ENCODE measurements around the gene CEP135. TPM values are rescaled to one million over a fixed set of nuclear protein-coding genes. Genes with fewer than 3 reads are reported as not detected.

Gene CEP135
- total RNA-seq, 1 donor from 2014 or later = 8.2 TPM

- no peak overlapping the region for H3K9ac ChIP-seq (ENCODE audit: low read length)
Observed at GRCh38 chr4:56051029-56051709, 102.4 kb downstream of the CEP135 start.

DNA sequence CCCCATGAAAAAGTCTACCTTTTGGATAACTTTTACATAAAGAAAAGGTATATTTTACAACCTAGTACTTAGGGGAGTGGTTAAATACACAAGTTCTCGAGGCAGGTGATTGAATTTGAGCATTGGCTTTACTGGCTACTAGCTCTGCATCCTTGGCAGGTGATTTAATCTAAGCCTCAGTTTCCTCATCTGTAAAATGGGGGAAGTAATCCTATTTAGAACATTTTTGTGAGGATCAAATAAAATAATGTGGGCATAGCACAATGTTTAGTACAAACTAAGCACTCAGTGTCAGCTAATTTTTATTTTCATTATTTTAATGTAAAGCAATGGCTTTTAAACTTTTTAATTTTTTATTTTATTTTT, 102.9 kb downstream of the CEP135 start:
- FAIRE-seq = no peak
- no peaks in the 10 kb centered on the region for H3K9me3 Mint-ChIP-seq (ENCODE audit: unreplicated experiment)
- H3K4me1 Mint-ChIP-seq (ENCODE audit: low read depth, unreplicated experiment) = peaks cover 10% of the 10 kb centered on the region

More at GRCh38 chr4:56051029-56051709, 102.4 kb downstream of the CEP135 start:
- H3K9me3 Mint-ChIP-seq (ENCODE audit: unreplicated experiment) = no peaks in the 10 kb centered on the region
- Histone ChIP-seq H3K9me3 (ENCODE audit: insufficient read depth, low read depth, low read length) (no peaks in the 10 kb centered on the region), H3K4me3 (ENCODE audit: insufficient read depth, low read depth, low read length) (no peak overlapping the region), H3K36me3 (ENCODE audit: insufficient read depth, low read length) (no peaks in the 10 kb centered on the region), H3K27me3 (ENCODE audit: insufficient read depth, low read length) (no peaks in the 10 kb centered on the region), H3K79me2 (ENCODE audit: insufficient read depth, low read length) (peaks cover 4% of the 10 kb centered on the region), H3K4me1 (ENCODE audit: insufficient read depth, low read length) (peaks cover 11% of the 10 kb centered on the region), H3K4me2 (ENCODE audit: low read length) (no peak overlapping the region), H3K27ac (ENCODE audit: low read depth, low read length) (no peak overlapping the region), H2AFZ (ENCODE audit: low read depth, low read length) (no peak overlapping the region), H4K20me1 (ENCODE audit: insufficient read depth, low read length) (no peaks in the 10 kb centered on the region)
- H3K36me3 Mint-ChIP-seq (ENCODE audit: low read depth, unreplicated experiment) = no peaks in the 10 kb centered on the region
- H3K4me1 Mint-ChIP-seq (ENCODE audit: low read depth, unreplicated experiment) = peaks cover 8% of the 10 kb centered on the region
- peaks cover 1% of the 10 kb centered on the region for H3K27me3 Mint-ChIP-seq (ENCODE audit: low read depth, unreplicated experiment)
- no peak overlapping the region for H3K27ac Mint-ChIP-seq (ENCODE audit: unreplicated experiment)
- H3K4me3 Mint-ChIP-seq (ENCODE audit: unreplicated experiment) = no peak overlapping the region
- no peak for FAIRE-seq
- TF ChIP-seq EZH2 (IDR thresholded peaks at IDR 0.05; ENCODE audit: insufficient read depth, low read length) = no peak
- no peak for TF ChIP-seq CTCF (IDR thresholded peaks at IDR 0.05; ENCODE audit: insufficient read depth, low read depth, low read length)
- DNase-seq (ENCODE audit: low read depth) = no peak

More for the DNA sequence above, 102.9 kb downstream of the CEP135 start:
- Histone ChIP-seq H3K4me3 (ENCODE audit: insufficient read depth, low read depth, low read length) (no peak overlapping the region), H3K27me3 (ENCODE audit: insufficient read depth, low read length) (no peaks in the 10 kb centered on the region), H3K79me2 (ENCODE audit: insufficient read depth, low read length) (peaks cover 4% of the 10 kb centered on the region), H4K20me1 (ENCODE audit: insufficient read depth, low read length) (no peaks in the 10 kb centered on the region), H3K27ac (ENCODE audit: low read depth, low read length) (no peak overlapping the region), H3K9me3 (ENCODE audit: insufficient read depth, low read depth, low read length) (no peaks in the 10 kb centered on the region), H3K9ac (ENCODE audit: low read length) (no peak overlapping the region), H3K36me3 (ENCODE audit: insufficient read depth, low read length) (no peaks in the 10 kb centered on the region), H3K4me2 (ENCODE audit: low read length) (no peak overlapping the region), H2AFZ (ENCODE audit: low read depth, low read length) (no peak overlapping the region), H3K4me1 (ENCODE audit: insufficient read depth, low read length) (peaks cover 11% of the 10 kb centered on the region)
- Mint-ChIP-seq H3K27me3 (ENCODE audit: low read depth, unreplicated experiment) (no peaks in the 10 kb centered on the region), H3K4me3 (ENCODE audit: unreplicated experiment) (no peak overlapping the region), H3K27ac (ENCODE audit: unreplicated experiment) (no peak overlapping the region), H3K36me3 (ENCODE audit: low read depth, unreplicated experiment) (no peaks in the 10 kb centered on the region)
- no peak for DNase-seq (ENCODE audit: low read depth)
- TF ChIP-seq EZH2 (IDR thresholded peaks at IDR 0.05; ENCODE audit: insufficient read depth, low read length) = no peak
- no peak for TF ChIP-seq CTCF (IDR thresholded peaks at IDR 0.05; ENCODE audit: insufficient read depth, low read depth, low read length)

All from astrocyte (in vitro differentiated cells and primary cell).